PC-3 (cell line): ENCODE data around the gene RTN4. TPM values are rescaled to one million over a fixed set of nuclear protein-coding genes. Genes with fewer than 3 reads are reported as not detected.
A peak's percentile ranks its signal among the peaks of the same experiment; 100 is the strongest.

Source experiments
- ATAC-seq: fragments of 200-7000 bp; cut with Tn5 transposase; 2 replicates; pipeline ENCODE4 v1.9.1; 2020; ENCODE audit warnings: mild to moderate bottlenecking, moderate library complexity
- BruUV-seq: library from RNA; stranded (reverse); fragments of 400-500 nt; replicated peaks from 2 replicates; lab custom pipeline; 2021; lab: Mats Ljungman, UMichigan
- CTCF ChIA-PET: fragments of 300-600 bp; sonication (Branson Sonifier 250); formaldehyde crosslinking; loops from one replicate; lab custom pipeline; 2022; ENCODE audit warnings: antibody characterized with exemption; lab: Charles Lee
- POLR2A ChIA-PET: fragments of 300-600 bp; sonication (Branson Sonifier 250); formaldehyde crosslinking; loops from one replicate; lab custom pipeline; 2022; ENCODE audit warnings: antibody characterized with exemption; ENCODE audit not compliant: unreplicated experiment; lab: Charles Lee
- DNase-seq: peaks from one replicate; pipeline ENCODE4 v3.0.0-alpha.2; 2015
- H2AFZ ChIP-seq: fragments of 300-600 bp; sonication (generic); 2 replicates; pipeline ENCODE4 v1.6.0; 2016; ENCODE audit warnings: antibody characterized with exemption, low read length
- H3F3A ChIP-seq: fragments of 300-600 bp; sonication (generic); one replicate; pipeline ENCODE4 v1.6.0; 2017; ENCODE audit warnings: antibody characterized with exemption, low read length, control low read depth, mild to moderate bottlenecking; ENCODE audit not compliant: unreplicated experiment
- H3K27ac ChIP-seq: fragments of 300-600 bp; sonication (generic); 2 replicates; pipeline ENCODE4 v1.5.1; 2016; ENCODE audit warnings: mild to moderate bottlenecking, low read length
- H3K27me3 ChIP-seq: fragments of 300-600 bp; sonication (generic); 2 replicates; pipeline ENCODE4 v1.6.1; 2016; ENCODE audit warnings: low read length, mixed read lengths
- H3K36me3 ChIP-seq: fragments of 300-600 bp; sonication (generic); 2 replicates; pipeline ENCODE4 v1.6.1; 2016; ENCODE audit warnings: low read depth, mixed run types, low read length, mixed read lengths
- H3K4me1 ChIP-seq: fragments of 300-600 bp; sonication (generic); 2 replicates; pipeline ENCODE4 v1.5.1; 2016; ENCODE audit warnings: low read length; ENCODE audit not compliant: insufficient read depth
- H3K4me2 ChIP-seq: fragments of 300-600 bp; sonication (generic); 2 replicates; pipeline ENCODE4 v1.6.0; 2016; ENCODE audit warnings: low read length
- H3K4me3 ChIP-seq: fragments of 300-600 bp; sonication (generic); 2 replicates; pipeline ENCODE4 v1.5.1; 2016; ENCODE audit warnings: mild to moderate bottlenecking, low read length, mixed read lengths
- H3K79me2 ChIP-seq: fragments of 300-600 bp; sonication (generic); 2 replicates; pipeline ENCODE4 v1.6.1; 2017; ENCODE audit warnings: low read length, mixed read lengths
- H3K9ac ChIP-seq: fragments of 300-600 bp; sonication (generic); 2 replicates; pipeline ENCODE4 v1.6.0; 2016; ENCODE audit warnings: mild to moderate bottlenecking, low read length
- H3K9me2 ChIP-seq: fragments of 300-600 bp; sonication (generic); replicated peaks from 2 replicates; pipeline ENCODE4 v1.6.1; 2016; ENCODE audit warnings: mixed run types, low read length, mixed read lengths
- H3K9me3 ChIP-seq: fragments of 300-600 bp; sonication (generic); 2 replicates; pipeline ENCODE4 v1.6.1; 2016; ENCODE audit warnings: low read length, mixed read lengths
- H4K20me1 ChIP-seq: fragments of 300-600 bp; sonication (generic); 2 replicates; pipeline ENCODE4 v1.6.1; 2016; ENCODE audit warnings: low read length, mixed read lengths
- EZH2 ChIP-seq: fragments of 300-600 bp; sonication (generic); IDR thresholded peaks from one replicate; pipeline ENCODE4 v1.6.1; 2017; ENCODE audit warnings: antibody characterized with exemption, mild to moderate bottlenecking, low read length; ENCODE audit not compliant: unreplicated experiment
- EZH2phosphoT487 ChIP-seq: fragments of 300-600 bp; sonication (generic); IDR thresholded peaks from 2 replicates; pipeline ENCODE4 v1.6.1; 2018; ENCODE audit warnings: mild to moderate bottlenecking, antibody characterized with exemption, low read length, borderline replicate concordance
- intact Hi-C: fragments of 100-400 bp; cut with micrococcal nuclease; formaldehyde crosslinking; loops from 2 replicates; pipeline ENCODE4 v1.9.0; 2023
- total RNA-seq: library from RNA; depleted of rRNA; stranded (reverse); fragments of >200 nt; gene quantifications from 2 replicates; pipeline ENCODE4 v1.2.3, GENCODE V29; 2014
- TF ChIP-seq, protein P1 (sequence below): fragments of 300-600 bp; sonication (generic); conservative IDR thresholded peaks from 2 replicates; pipeline ENCODE4 v1.5.1; 2017; ENCODE audit warnings: antibody characterized with exemption, low read depth, mild to moderate bottlenecking, low read length

RTN4 gene
- total RNA-seq, 1 experiment from 2014 or later, result 150 TPM

DNA sequence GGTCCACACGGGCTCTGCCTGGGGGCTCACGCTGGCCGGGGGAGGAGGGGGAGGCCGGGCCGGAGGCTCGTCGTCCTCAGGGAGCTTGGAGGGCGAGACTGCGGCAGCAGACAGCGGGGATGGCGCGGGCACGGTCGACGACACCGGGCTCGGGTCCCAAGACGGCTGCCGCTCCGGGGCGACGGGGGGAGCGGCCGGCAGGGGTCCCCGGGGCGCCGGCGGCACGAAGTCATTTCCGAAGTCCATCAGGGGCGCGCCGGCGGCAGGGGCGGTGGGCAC is 491 bp downstream of the RTN4 start:
- Histone ChIP-seq H3K4me2 (peak overlapping the region; percentile 92), H2AFZ (no peak overlapping the region), H4K20me1 (peaks cover 38% of the 10 kb centered on the region), H3K4me3 (peak overlapping the region; percentile 74), H3K36me3 (peaks cover 4% of the 10 kb centered on the region; the same call in 1 of the 2 replicates), H3K27ac (peak overlapping the region; percentile 73), H3K27me3 (no peaks in the 10 kb centered on the region), H3K9me2 (no peaks in the 10 kb centered on the region), H3K9me3 (0 out of 2 replicates have a peak, but pooled peaks cover 6% of the 10 kb centered on the region), H3K79me2 (peaks cover 61% of the 10 kb centered on the region), H3K9ac (peak overlapping the region; percentile 90), H3K4me1 (peaks cover 30% of the 10 kb centered on the region), H3F3A (peaks cover 10% of the 10 kb centered on the region)
- no TSS peak for BruUV-seq
- TF ChIP-seq EZH2 (no peak), EZH2phosphoT487 (no peak)
- TF ChIP-seq, protein P1, sequence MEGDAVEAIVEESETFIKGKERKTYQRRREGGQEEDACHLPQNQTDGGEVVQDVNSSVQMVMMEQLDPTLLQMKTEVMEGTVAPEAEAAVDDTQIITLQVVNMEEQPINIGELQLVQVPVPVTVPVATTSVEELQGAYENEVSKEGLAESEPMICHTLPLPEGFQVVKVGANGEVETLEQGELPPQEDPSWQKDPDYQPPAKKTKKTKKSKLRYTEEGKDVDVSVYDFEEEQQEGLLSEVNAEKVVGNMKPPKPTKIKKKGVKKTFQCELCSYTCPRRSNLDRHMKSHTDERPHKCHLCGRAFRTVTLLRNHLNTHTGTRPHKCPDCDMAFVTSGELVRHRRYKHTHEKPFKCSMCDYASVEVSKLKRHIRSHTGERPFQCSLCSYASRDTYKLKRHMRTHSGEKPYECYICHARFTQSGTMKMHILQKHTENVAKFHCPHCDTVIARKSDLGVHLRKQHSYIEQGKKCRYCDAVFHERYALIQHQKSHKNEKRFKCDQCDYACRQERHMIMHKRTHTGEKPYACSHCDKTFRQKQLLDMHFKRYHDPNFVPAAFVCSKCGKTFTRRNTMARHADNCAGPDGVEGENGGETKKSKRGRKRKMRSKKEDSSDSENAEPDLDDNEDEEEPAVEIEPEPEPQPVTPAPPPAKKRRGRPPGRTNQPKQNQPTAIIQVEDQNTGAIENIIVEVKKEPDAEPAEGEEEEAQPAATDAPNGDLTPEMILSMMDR, result no peak
- ATAC-seq, result no peak; the same call in 1 of the 2 replicates
- CTCF ChIA-PET, result interaction anchor here (2.2 kb wide), 1 partner anchor 150 kb away, joined by 11 read pairs; no protein-coding TSS in a partner anchor
- intact Hi-C loops, result loop anchor here (1.0 to 5.0 kb wide), 4 partner anchors 34 to 277 kb away; no protein-coding TSS in a partner anchor
- POLR2A ChIA-PET, result interaction anchor here (0.7 to 1.0 kb wide), 5 partner anchors 63 to 323 kb away, joined by 4 to 6 read pairs (median 4); no protein-coding TSS in a partner anchor
- no peak for DNase-seq

DNA sequence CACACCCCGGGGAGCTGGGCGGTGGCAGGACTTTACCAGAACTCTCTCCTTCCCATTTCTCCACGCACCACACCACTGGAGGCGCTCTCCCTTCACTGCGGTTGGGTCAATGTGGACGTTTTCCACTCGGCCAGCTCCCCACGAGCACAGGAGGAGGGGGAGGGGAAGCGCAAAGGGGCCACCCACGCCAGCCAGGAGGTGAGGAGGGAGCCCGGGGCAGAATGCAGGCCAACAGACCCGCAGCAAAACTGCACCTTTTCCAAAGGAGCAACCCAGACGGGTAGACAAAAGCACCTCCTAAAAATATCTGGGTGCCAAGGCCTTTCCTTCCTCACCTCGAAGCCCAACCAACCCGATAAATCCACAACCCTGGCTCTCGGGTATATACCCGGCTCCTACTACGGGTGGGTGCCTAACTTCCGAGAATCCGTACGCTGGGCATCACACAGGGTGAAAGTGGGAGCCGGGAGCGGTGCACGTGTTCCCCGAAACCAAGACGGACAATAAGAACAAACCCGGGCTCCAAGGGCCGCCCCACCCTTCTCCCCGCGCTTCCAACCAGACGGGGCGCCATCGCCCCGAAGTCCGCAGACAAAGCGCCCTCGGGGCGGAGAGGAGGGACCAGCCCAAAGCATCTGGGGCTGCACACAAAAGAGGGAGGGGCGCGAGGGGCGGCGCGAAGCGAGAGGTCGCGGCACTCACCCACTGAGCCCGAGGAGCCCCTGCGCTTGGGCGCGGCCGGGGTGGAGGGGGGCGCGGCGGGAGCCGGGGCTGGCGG is 1.0 kb downstream of the RTN4 start:
- intact Hi-C loops, result loop anchor here (1.0 to 5.0 kb wide), 2 partner anchors 34 to 277 kb away; no protein-coding TSS in a partner anchor
- Histone ChIP-seq H3K36me3 (peaks cover 4% of the 10 kb centered on the region; the same call in 1 of the 2 replicates), H3K9me3 (0 out of 2 replicates have a peak, but pooled peaks cover 6% of the 10 kb centered on the region), H3K4me1 (peaks cover 30% of the 10 kb centered on the region), H3K4me3 (peak overlapping the region; percentile 74), H2AFZ (peak overlapping the region; percentile 33), H3F3A (peaks cover 10% of the 10 kb centered on the region), H3K9ac (peak overlapping the region; percentile 90), H3K9me2 (no peaks in the 10 kb centered on the region), H4K20me1 (peaks cover 43% of the 10 kb centered on the region), H3K27ac (peak overlapping the region; percentile 73), H3K79me2 (peaks cover 66% of the 10 kb centered on the region), H3K27me3 (no peaks in the 10 kb centered on the region), H3K4me2 (peak overlapping the region; percentile 92)
- POLR2A ChIA-PET, result interaction anchor here (0.6 to 0.7 kb wide), 3 partner anchors 10 to 150 kb away, joined by 3 to 5 read pairs (median 4); no protein-coding TSS in a partner anchor
- CTCF ChIA-PET, result interaction anchor here (1.0 to 1.7 kb wide), 3 partner anchors 126 to 149 kb away, joined by 3 to 10 read pairs (median 5); no protein-coding TSS in a partner anchor
- DNase-seq, result peak; percentile 72
- TF ChIP-seq EZH2phosphoT487, result no peak
- TF ChIP-seq, protein P1, result peak; percentile 70
- no peak for TF ChIP-seq EZH2
- ATAC-seq, result peak; percentile 21
- no TSS peak for BruUV-seq
